Measurements from ENCODE around the gene ZFAND6. TPM values are rescaled to one million over a fixed set of nuclear protein-coding genes. Genes with fewer than 3 reads are reported as not detected.
"Not testable (repeated sequence)": the region's sequence is repeated elsewhere in the genome, so short reads cannot be mapped to it uniquely, and the experiment has no call there.

Gene ZFAND6
- total RNA-seq, 1 experiment from 2014 or later: 57.6 TPM

DNA sequence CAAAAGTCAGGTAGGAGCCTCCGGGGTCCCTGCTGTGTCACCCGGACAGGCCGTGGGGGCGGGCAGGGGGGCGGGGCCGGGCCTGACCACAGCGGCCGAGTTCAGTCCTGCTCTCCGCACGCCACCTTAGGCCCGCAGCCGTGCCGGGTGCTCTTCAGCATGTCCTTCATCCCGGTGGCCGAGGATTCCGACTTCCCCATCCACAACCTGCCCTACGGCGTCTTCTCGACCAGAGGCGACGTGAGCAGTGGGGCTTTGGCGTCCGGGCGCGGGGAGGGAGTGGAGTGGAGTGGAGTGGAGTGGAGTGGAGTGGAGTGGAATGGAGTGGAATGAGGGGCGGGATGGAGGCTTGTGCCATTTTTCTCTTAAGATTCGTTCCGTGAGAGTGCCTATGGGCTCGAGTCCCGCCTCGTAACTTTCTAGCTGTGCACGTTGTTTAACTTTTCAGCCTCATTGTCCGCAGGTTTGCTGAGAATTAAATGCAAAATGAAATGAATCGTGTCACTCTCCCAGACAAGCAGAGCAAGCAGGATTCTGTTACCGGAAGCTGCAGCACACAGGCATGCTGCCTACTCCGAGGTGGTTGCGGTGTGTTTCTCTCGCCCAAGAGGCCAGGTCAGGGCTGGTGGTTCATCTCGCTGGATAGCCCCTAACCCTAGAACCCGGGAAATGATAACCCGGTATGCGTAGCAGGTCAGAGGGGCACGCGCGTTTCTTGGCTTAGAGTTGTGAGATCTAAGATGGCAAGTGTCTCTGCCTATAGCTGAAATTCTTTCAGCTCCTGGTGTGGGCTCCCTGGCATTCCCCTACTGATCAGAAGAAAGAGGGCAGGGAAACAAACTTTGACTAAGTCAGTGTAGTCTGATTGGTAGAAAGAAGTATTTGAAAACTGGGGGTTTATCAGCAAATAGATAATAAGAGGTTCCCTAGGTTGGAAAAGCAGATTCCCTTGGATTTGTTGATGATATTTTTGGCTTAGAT is 93.7 kb downstream of the ZFAND6 start, which contains the start of gene FAH:
TSS of gene FAH (plus strand) at position 104 of the 981 bp plus-strand sequence. CDS start at position 160, 56 bp downstream.
- TF ChIP-seq, protein P1, sequence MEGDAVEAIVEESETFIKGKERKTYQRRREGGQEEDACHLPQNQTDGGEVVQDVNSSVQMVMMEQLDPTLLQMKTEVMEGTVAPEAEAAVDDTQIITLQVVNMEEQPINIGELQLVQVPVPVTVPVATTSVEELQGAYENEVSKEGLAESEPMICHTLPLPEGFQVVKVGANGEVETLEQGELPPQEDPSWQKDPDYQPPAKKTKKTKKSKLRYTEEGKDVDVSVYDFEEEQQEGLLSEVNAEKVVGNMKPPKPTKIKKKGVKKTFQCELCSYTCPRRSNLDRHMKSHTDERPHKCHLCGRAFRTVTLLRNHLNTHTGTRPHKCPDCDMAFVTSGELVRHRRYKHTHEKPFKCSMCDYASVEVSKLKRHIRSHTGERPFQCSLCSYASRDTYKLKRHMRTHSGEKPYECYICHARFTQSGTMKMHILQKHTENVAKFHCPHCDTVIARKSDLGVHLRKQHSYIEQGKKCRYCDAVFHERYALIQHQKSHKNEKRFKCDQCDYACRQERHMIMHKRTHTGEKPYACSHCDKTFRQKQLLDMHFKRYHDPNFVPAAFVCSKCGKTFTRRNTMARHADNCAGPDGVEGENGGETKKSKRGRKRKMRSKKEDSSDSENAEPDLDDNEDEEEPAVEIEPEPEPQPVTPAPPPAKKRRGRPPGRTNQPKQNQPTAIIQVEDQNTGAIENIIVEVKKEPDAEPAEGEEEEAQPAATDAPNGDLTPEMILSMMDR (IDR thresholded peaks at IDR 0.05; ENCODE audit: unreplicated experiment): no peak
- no peaks in the 10 kb centered on the region for H3K36me3 Mint-ChIP-seq (ENCODE audit: insufficient read depth, unreplicated experiment)
- ChIA-PET CTCF (interaction anchor here (0.7 kb wide), 2 partner anchors 92 to 1175 kb away, joined by 3 to 5 read pairs; no protein-coding TSS in a partner anchor), POLR2A (interaction anchor here (0.6 to 2.7 kb wide), 22 partner anchors 8 to 300 kb away, joined by 3 to 39 read pairs (median 4); partner anchors contain the start of gene ZFAND6)
- peak within 1 kb of the TSS; percentile 19 for H3K27ac Mint-ChIP-seq (ENCODE audit: low read depth, unreplicated experiment)
- peak; percentile 27 for DNase-seq (ENCODE audit: unreplicated experiment)
- BruUV-seq (replicated peaks): TSS peak; percentile 46
- no peaks in the 10 kb centered on the region for H3K27me3 Mint-ChIP-seq (ENCODE audit: insufficient read depth, unreplicated experiment)
- no peaks in the 10 kb centered on the region for H3K9me3 Mint-ChIP-seq (ENCODE audit: unreplicated experiment)
- no peaks in the 10 kb centered on the region for H3K4me1 Mint-ChIP-seq (ENCODE audit: insufficient read depth, unreplicated experiment)
- peak within 1 kb of the TSS; percentile 87 for H3K4me3 Mint-ChIP-seq (ENCODE audit: unreplicated experiment)
- intact Hi-C loops (cut with micrococcal nuclease): loop anchor here (5.0 kb wide), 1 partner anchor 256 kb away; the partner anchor contains the start of gene MTHFS

DNA sequence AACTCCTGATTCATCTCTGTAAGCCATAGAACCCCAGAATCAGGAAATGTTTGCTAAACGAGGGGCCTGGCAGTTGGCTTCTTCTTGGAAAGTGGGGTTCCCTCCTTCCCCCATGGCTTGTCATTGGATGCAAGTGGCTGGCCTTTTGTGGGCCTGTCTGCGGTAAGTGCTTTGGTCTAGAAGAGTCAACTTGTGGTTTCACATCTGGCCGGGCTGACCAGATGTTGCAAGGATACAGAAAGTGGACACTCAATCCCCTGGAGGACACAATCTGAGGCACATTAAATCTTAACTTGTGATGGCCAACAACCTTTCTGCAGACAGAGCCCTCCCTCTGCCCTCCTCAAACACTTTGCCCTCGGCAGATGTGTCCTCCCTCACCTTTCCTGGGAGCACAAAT is 94.4 kb downstream of the ZFAND6 start:
- Mint-ChIP-seq H3K4me1 (ENCODE audit: insufficient read depth, unreplicated experiment) (no peaks in the 10 kb centered on the region), H3K4me3 (ENCODE audit: unreplicated experiment) (peak overlapping the region; percentile 87), H3K9me3 (ENCODE audit: unreplicated experiment) (no peaks in the 10 kb centered on the region), H3K27ac (ENCODE audit: low read depth, unreplicated experiment) (no peak overlapping the region), H3K27me3 (ENCODE audit: insufficient read depth, unreplicated experiment) (no peaks in the 10 kb centered on the region), H3K36me3 (ENCODE audit: insufficient read depth, unreplicated experiment) (no peaks in the 10 kb centered on the region)
- intact Hi-C loops (cut with micrococcal nuclease): loop anchor here (5.0 kb wide), 1 partner anchor 257 kb away; the partner anchor contains the start of gene MTHFS
- ChIA-PET POLR2A (interaction anchor here (0.6 to 2.7 kb wide), 17 partner anchors 9 to 256 kb away, joined by 3 to 39 read pairs (median 4); partner anchors contain the start of gene ZFAND6), CTCF (interaction anchor here (0.9 kb wide), 1 partner anchor 12 kb away, joined by 4 read pairs; no protein-coding TSS in a partner anchor)
- no TSS peak for BruUV-seq (replicated peaks)
- TF ChIP-seq, protein P1 (IDR thresholded peaks at IDR 0.05; ENCODE audit: unreplicated experiment): no peak
- DNase-seq (ENCODE audit: unreplicated experiment): no peak

DNA sequence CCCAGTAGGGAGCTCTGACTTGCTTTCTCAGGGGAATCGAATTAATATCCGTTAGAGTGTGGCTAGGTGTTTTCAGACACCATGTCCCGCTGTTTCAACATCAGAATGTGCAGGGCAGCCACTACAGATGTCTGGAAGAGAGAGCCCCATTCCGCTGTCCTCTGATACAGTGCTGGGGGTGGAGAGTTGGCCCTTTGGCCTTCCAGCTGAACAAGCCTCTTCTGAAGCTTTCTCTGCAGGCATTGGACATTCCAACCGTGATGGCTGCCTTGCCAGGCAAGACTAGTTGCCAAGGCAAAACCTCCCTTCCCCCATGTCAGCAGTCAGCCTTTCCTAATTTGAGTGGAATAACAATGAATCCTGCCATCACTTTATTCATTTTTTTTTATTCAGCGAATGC is 94.9 kb downstream of the ZFAND6 start:
- ChIA-PET CTCF (interaction anchor here (0.6 to 0.9 kb wide), 2 partner anchors 11 to 158 kb away, joined by 3 to 4 read pairs; no protein-coding TSS in a partner anchor), POLR2A (interaction anchor here (0.6 to 2.7 kb wide), 6 partner anchors 11 to 93 kb away, joined by 3 to 39 read pairs (median 6); partner anchors contain the start of gene ZFAND6)
- peak overlapping the region; percentile 87 for H3K4me3 Mint-ChIP-seq (ENCODE audit: unreplicated experiment)
- intact Hi-C loops (cut with micrococcal nuclease): loop anchor here (5.0 kb wide), 1 partner anchor 257 kb away; the partner anchor contains the start of gene MTHFS
- H3K36me3 Mint-ChIP-seq (ENCODE audit: insufficient read depth, unreplicated experiment): no peaks in the 10 kb centered on the region
- TF ChIP-seq, protein P1 (IDR thresholded peaks at IDR 0.05; ENCODE audit: unreplicated experiment): no peak
- no peak for DNase-seq (ENCODE audit: unreplicated experiment)
- H3K27me3 Mint-ChIP-seq (ENCODE audit: insufficient read depth, unreplicated experiment): no peaks in the 10 kb centered on the region
- no peaks in the 10 kb centered on the region for H3K9me3 Mint-ChIP-seq (ENCODE audit: unreplicated experiment)
- no peaks in the 10 kb centered on the region for H3K4me1 Mint-ChIP-seq (ENCODE audit: insufficient read depth, unreplicated experiment)
- H3K27ac Mint-ChIP-seq (ENCODE audit: low read depth, unreplicated experiment): no peak overlapping the region
- BruUV-seq (replicated peaks): no TSS peak

DNA sequence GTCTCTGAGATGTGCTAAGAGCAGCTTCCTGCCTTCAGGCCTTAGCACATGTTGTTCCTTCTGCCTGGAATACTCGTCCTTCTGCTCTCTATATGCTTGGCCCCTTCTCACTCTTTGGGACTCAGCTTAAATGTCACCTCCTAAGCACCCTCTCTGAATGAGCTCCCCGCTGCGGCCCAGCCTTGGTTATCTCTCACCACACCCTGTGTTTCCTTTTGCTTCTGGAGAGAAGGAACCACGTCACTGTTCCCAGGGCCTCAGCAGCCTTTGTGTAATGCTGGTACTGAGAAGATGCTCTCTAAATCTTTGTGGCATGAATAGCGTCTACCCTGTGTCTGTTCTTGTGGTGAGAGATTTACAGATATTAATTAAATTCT is 95.5 kb downstream of the ZFAND6 start:
- TF ChIP-seq, protein P1 (IDR thresholded peaks at IDR 0.05; ENCODE audit: unreplicated experiment): no peak
- Mint-ChIP-seq H3K4me1 (ENCODE audit: insufficient read depth, unreplicated experiment) (no peaks in the 10 kb centered on the region), H3K4me3 (ENCODE audit: unreplicated experiment) (no peak overlapping the region), H3K36me3 (ENCODE audit: insufficient read depth, unreplicated experiment) (no peaks in the 10 kb centered on the region), H3K9me3 (ENCODE audit: unreplicated experiment) (no peaks in the 10 kb centered on the region), H3K27me3 (ENCODE audit: insufficient read depth, unreplicated experiment) (no peaks in the 10 kb centered on the region), H3K27ac (ENCODE audit: low read depth, unreplicated experiment) (no peak overlapping the region)
- ChIA-PET CTCF (interaction anchor here (0.6 to 0.9 kb wide), 2 partner anchors 11 to 157 kb away, joined by 3 to 4 read pairs; no protein-coding TSS in a partner anchor), POLR2A (interaction anchor here (0.6 to 1.9 kb wide), 2 partner anchors 17 to 23 kb away, joined by 4 to 7 read pairs; no protein-coding TSS in a partner anchor)
- DNase-seq (ENCODE audit: unreplicated experiment): no peak
- no TSS peak for BruUV-seq (replicated peaks)
- intact Hi-C loops (cut with micrococcal nuclease): no loop called here

DNA sequence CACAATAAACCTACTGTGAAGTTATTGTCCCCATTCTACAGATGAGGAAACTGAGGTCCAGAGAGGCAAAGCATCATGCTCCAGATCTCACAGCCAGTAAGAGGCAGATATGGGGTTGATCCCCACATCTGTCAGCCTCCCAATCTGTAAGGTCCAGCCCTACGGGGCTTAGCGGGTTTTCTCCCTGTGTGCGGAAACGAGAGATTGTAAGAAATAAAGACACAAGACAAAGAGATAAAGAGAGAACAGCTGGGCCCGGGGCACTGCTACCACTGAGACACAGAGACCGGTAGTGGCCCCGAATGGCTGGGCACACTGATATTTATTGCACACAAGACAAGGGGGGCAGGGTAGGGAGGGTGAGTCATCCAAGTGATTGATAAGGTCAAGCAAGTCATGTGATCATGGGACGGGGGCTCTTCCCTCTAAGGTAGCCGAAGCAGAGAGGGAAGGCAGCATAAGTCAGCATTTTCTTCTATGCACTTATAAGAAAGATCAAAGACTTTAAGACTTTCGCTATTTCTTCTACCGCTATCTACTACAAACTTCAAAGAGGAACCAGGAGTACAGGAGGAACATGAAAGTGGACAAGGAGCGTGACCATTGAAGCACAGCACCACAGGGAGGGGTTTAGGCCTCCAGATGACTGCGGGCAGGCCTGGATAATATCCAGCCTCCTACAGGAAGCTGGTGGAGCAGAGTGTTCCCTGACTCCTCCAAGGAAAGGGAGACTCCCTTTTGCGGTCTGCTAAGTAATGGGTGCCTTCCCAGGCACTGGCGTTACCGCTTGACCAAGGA is 96.1 kb downstream of the ZFAND6 start:
- H3K4me1 Mint-ChIP-seq (ENCODE audit: insufficient read depth, unreplicated experiment); DNase-seq (ENCODE audit: unreplicated experiment); H3K9me3 Mint-ChIP-seq (ENCODE audit: unreplicated experiment); intact Hi-C loops (cut with micrococcal nuclease); POLR2A ChIA-PET; H3K36me3 Mint-ChIP-seq (ENCODE audit: insufficient read depth, unreplicated experiment); H3K27me3 Mint-ChIP-seq (ENCODE audit: insufficient read depth, unreplicated experiment); H3K27ac Mint-ChIP-seq (ENCODE audit: low read depth, unreplicated experiment); H3K4me3 Mint-ChIP-seq (ENCODE audit: unreplicated experiment); BruUV-seq (replicated peaks): not testable (repeated sequence)
- CTCF ChIA-PET: interaction anchor here (1.6 kb wide), 1 partner anchor 302 kb away, joined by 5 read pairs; no protein-coding TSS in a partner anchor

Data from MCF 10A (cell line).